ENCODE results near the gene MED25. TPM values are rescaled to one million over a fixed set of nuclear protein-coding genes. Genes with fewer than 3 reads are reported as not detected.

MED25 gene
- total RNA-seq, 1 experiment from 2014 or later = 17.8 TPM

- DNase-seq (ENCODE audit: low read depth) = peak; percentile 56
Observed at GRCh38 chr19:49858088-49858985, 40.2 kb downstream of the MED25 start.

- DNase-seq (ENCODE audit: low read depth) = no peak
Observed at GRCh38 chr19:49859682-49860335, 41.7 kb downstream of the MED25 start.

DNA sequence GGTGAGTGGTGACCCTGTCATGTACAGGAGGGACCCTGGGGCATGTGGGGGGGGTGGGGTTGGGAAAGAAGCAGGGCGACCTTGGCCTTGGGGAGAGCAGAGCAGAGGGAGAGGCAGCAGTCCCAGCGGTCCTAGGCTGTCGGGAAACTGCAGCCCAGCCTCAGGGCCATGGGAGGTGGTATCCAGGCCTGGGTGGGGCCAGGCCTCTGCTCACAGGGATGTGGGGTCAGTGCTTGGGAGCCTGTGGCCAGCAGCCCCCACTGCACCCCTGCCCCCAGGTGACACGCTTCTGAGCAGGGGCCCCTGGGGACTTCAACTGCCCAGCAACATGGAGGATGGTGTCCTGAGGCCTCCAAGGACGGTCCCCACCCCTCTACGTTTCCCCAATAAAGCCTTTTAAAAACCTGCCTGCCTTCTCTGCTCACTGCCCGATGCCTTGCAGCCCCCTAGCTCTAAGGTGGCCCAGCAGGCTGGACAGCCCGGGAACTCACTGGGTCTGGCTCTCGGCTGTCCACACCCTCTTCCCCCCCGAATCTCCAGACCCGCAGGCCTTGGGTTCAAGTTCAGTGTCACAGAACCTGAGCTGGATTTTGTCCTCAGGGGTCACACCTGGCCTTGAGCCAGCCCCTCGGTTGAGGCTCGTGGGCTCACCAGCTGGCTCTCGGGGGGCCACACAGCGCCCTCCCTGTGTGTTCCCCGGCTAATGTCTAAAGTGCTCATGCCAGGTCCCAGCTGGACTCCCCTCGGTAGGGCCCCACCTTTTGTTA lies 42.4 kb downstream of the MED25 start:
- no peak for DNase-seq (ENCODE audit: low read depth)

- no peak for DNase-seq (ENCODE audit: low read depth)
Observed at GRCh38 chr19:49861107-49861506, 43.0 kb downstream of the MED25 start.

DNA sequence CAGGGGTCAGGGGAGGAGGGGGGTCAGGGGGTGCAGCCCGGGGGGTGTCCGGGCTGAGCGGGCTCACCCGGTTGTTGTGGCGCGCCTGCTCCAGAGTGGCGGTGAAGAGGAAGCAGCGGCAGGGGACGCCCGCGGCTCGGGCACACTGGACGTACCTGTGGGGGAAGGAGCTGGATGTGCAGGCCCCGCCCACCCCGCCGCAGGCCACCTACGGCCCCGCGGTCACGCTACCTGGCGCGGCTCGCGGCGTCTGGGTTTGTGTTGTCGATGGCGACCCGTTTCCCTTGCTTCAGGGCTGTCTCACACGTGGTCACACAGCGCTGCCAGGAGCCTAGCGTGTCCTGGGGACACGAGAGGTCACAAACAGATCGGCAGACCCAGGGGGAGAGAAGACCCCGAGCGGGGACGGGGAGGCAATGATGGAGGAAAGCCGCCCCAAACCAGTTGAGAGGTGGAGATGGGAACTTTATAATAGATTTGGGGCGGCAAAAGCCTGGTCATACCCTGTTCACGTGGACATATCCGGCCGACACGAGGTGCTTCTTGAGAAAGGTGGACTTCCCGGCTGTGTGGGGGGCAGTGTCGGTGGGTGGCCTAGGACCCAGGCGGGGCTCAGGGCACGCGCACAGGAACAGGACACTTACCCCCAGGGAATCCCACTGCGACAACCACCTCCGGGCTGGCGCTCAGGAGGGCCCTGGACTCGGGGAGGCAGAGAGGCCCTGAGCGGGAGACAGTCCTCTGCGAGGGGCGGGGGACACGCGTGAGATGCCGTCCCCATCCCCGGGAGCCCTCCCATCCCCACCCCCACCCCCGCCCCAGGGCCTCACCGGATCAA lies 43.7 kb downstream of the MED25 start:
- no peak for DNase-seq (ENCODE audit: low read depth)

GRCh38 chr19:49862391-49863253 lies 44.5 kb downstream of the MED25 start:
- DNase-seq (ENCODE audit: low read depth) = no peak

GRCh38 chr19:49863254-49863934 lies 45.3 kb downstream of the MED25 start:
- no peak for DNase-seq (ENCODE audit: low read depth)

DNA sequence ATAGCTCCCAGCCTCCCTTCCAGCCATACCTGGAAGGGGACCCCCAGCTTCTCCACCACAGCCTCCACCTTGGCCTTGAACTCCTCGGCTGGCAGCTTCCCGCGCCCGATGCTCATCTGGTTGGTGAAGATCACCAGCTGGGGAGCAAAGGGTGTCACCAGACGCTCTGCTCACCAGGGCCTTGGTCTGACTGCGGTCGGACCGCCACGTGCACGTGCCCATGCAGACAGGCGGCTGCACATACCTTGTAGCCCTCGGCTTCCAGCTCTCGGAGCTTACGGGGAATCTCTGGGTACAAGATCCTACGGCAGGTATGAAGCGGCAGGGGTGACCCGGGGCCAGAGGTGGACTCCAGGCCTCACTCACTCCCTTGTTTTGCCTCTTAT lies 45.8 kb downstream of the MED25 start:
- no peak for DNase-seq (ENCODE audit: low read depth)

- no peak for DNase-seq (ENCODE audit: low read depth)
Observed at GRCh38 chr19:49864890-49865289, 46.8 kb downstream of the MED25 start.

DNA sequence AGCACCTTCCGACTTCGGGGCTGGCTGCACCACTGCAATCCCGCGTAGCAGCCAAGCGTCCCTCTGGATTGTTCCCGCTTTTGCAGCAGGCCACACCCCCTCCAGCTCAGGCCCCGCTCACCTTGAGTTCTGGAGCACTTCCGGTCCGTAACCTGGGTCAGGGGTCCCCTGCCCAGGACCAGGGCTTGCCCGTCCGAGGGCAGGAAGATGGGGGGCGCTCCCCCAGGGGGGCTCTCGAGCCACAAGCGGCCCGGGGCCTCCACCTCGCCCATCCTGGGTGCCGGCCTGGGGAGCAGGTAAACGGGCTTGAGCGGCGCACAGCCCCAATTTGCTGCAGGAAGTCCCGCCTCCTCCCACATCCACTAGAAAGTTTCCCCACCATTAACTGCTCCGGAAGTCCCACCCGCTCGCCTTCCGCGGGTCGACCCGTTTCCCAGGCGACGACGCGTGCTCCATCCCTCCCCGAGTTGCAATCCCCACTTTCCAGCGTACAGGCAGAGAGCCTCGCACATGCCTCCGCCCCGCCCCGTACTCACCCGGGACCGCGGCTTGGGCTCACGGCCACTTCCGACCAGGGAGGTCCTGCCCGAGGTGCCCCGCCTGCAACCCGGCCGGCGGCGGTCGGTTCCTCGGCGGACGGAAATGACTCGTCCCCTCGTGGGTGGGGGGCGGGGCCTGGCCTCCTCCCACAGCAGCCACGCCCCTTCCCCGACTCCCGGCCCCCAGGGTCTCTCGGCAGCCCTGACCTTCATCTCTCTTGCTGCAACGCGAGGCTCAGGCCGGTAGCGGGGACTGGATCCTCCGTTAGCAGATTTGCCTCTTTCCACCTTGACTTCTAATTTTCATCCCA lies 49.1 kb downstream of the MED25 start, which contains the start of gene PNKP:
Gene PNKP (minus strand): TSS at position 644 of the 850 bp plus-strand sequence. CDS start 372 bp downstream, at position 272.
- DNase-seq (ENCODE audit: low read depth) = peak; percentile 97

- no peak for DNase-seq (ENCODE audit: low read depth)
Observed at GRCh38 chr19:49869009-49869483, 51.0 kb downstream of the MED25 start.

- peak; percentile 99 for DNase-seq (ENCODE audit: low read depth)
Observed at GRCh38 chr19:49869484-49870308, 51.6 kb downstream of the MED25 start.

GRCh38 chr19:49870309-49870901 lies 52.3 kb downstream of the MED25 start:
- DNase-seq (ENCODE audit: low read depth) = no peak

DNA sequence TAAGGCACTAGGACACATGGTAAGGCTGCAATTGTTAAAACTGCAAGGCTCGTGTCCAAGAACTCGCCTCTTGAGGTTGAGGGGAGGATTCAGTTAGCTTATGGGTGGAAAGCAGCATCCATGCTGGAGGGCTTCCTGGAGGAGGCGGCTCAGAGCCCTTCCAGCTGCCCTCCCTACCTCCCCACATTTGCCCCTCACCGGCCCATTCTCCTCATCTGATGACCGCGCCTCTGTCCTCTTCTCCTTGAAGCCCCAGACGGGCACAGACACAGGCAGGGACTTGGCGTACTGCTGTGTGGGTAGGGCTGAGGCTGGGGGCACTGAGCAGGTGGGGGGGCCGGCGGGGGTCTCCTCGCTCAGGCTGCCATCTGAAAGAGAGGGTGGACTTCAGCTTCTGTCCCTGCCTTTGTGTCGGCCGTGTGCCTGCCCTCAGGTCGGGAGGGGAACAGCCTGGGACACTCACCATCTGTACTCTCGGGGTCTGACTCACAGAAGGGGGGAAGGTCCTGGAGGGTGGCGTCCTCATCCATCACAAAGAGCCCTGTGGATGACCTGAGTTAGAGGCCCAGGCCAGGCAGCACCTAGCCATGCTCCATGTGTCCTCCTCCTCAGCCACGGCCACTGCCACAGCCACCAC lies 53.4 kb downstream of the MED25 start:
- no peak for DNase-seq (ENCODE audit: low read depth)

- DNase-seq (ENCODE audit: low read depth) = no peak
Observed at GRCh38 chr19:49872245-49873128, 54.4 kb downstream of the MED25 start.

- no peak for DNase-seq (ENCODE audit: low read depth)
Observed at GRCh38 chr19:49873129-49873521, 55.0 kb downstream of the MED25 start.
